ENCODE measurements around the gene RMI2. TPM values are rescaled to one million over a fixed set of nuclear protein-coding genes. Genes with fewer than 3 reads are reported as not detected.

Gene RMI2
- total and polyA plus RNA-seq, 4 donors: 0.28 to 8.5 (median 0.83) TPM

- no peak overlapping the region for H3K9ac ChIP-seq (ENCODE audit: low read depth in 1 of 2, low read length in 2 of 2)
- no peak overlapping the region for H3K27ac ChIP-seq (ENCODE audit: low read depth in 1 of 2, low read length in 2 of 2)
- no peaks in the 10 kb centered on the region for H3K9me3 ChIP-seq (ENCODE audit: control insufficient read depth in 4 of 4, low read length in 3 of 4)
- H3K4me1 ChIP-seq (ENCODE audit: control insufficient read depth in 4 of 4, insufficient read depth in 4 of 4, low read length in 3 of 4): no peaks in the 10 kb centered on the region
- no peaks in the 10 kb centered on the region for H3K36me3 ChIP-seq (ENCODE audit: control insufficient read depth in 4 of 4, insufficient read depth in 3 of 4, low read depth in 1 of 4, low read length in 3 of 4)
- TF ChIP-seq YY1 (IDR thresholded peaks at IDR 0.05) (no peak), ZBTB33 (IDR thresholded peaks at IDR 0.05) (no peak), MAX (IDR thresholded peaks at IDR 0.05) (no peak), TAF1 (conservative IDR thresholded peaks at IDR 0.05) (no peak), RXRA (IDR thresholded peaks at IDR 0.05) (no peak), FOXA1 (IDR thresholded peaks at IDR 0.05) (no peak), HNF4A (conservative IDR thresholded peaks at IDR 0.05) (no peak), RAD21 (IDR thresholded peaks at IDR 0.05) (no peak), NR2F2 (IDR thresholded peaks at IDR 0.05) (no peak), JUND (IDR thresholded peaks at IDR 0.05) (no peak), HNF4G (IDR thresholded peaks at IDR 0.05) (no peak), SP1 (IDR thresholded peaks at IDR 0.05) (no peak)
- H3K27me3 ChIP-seq (ENCODE audit: control insufficient read depth in 4 of 4, insufficient read depth in 4 of 4, low read length in 3 of 4): no peaks in the 10 kb centered on the region
- H3K4me3 ChIP-seq (ENCODE audit: low read depth in 1 of 3, low read length in 3 of 3): no peak overlapping the region
- WGBS: 82% methylated on average over 13 of the region's 13 CpGs
- no peak for DNase-seq (ENCODE audit: low spot score)
Observed at GRCh38 chr16:11315510-11315909, 29.7 kb upstream of the RMI2 start.

DNA sequence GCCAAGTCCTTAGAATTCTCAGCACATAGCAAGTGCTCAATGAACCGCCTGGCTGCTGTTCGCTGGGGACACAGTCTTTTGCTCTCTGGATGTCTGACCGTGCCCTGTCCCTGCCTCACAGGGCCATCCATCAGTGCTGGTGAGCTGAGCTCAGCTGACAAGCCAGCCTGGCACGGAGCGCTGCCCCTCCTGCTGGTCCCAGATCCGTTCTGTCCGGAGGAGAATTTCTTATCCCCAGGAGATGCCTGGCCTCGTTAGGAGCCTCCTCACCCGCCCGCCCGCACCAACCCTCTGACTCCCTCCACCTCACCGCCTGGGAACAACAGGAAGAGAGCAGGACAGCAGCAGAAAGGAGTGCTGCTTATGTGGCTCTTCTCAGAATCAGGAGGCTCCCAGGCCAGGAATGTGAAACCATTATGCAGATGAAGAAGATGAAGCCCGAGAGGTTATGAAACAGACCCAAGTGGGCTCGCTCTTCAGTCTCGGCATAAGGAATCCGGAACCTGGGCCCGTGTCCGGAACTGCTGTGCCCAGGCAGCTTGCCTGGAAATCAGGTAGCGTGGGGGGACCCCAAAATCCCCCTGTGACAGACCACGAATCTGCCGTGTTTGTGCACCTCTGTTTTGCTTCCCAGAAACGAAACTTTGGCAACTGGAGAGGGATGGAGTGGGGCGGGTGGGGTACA lies 28.8 kb upstream of the RMI2 start:
- Histone ChIP-seq H3K4me3 (ENCODE audit: low read depth in 1 of 3, low read length in 3 of 3) (no peak overlapping the region), H3K27ac (ENCODE audit: low read depth in 1 of 2, low read length in 2 of 2) (no peak overlapping the region), H3K4me1 (ENCODE audit: control insufficient read depth in 4 of 4, insufficient read depth in 4 of 4, low read length in 3 of 4) (no peaks in the 10 kb centered on the region), H3K27me3 (ENCODE audit: control insufficient read depth in 4 of 4, insufficient read depth in 4 of 4, low read length in 3 of 4) (no peaks in the 10 kb centered on the region), H3K36me3 (ENCODE audit: control insufficient read depth in 4 of 4, insufficient read depth in 3 of 4, low read depth in 1 of 4, low read length in 3 of 4) (no peaks in the 10 kb centered on the region), H3K9ac (ENCODE audit: low read depth in 1 of 2, low read length in 2 of 2) (no peak overlapping the region), H3K9me3 (ENCODE audit: control insufficient read depth in 4 of 4, low read length in 3 of 4) (no peaks in the 10 kb centered on the region)
- 90% methylated on average over 23 of the region's 23 CpGs for WGBS
- TF ChIP-seq FOXA2 (IDR thresholded peaks at IDR 0.05) (no peak), HNF4A (conservative IDR thresholded peaks at IDR 0.05) (no peak), TAF1 (conservative IDR thresholded peaks at IDR 0.05) (no peak), NR2F2 (IDR thresholded peaks at IDR 0.05) (no peak), GABPA (IDR thresholded peaks at IDR 0.05 in 1 of 2, conservative IDR thresholded peaks at IDR 0.05 in 1 of 2) (no peak), CTCF (IDR thresholded peaks at IDR 0.05; ENCODE audit: low read depth, low read length, missing input control) (no peak), SP1 (IDR thresholded peaks at IDR 0.05) (no peak), EGR1 (IDR thresholded peaks at IDR 0.05; ENCODE audit: low read depth in 2 of 2) (no peak), FOXA1 (IDR thresholded peaks at IDR 0.05) (no peak), JUND (IDR thresholded peaks at IDR 0.05) (no peak), HNF4G (IDR thresholded peaks at IDR 0.05) (no peak), ZBTB33 (IDR thresholded peaks at IDR 0.05) (no peak), RAD21 (IDR thresholded peaks at IDR 0.05) (no peak)
- TF ChIP-seq, protein P1, sequence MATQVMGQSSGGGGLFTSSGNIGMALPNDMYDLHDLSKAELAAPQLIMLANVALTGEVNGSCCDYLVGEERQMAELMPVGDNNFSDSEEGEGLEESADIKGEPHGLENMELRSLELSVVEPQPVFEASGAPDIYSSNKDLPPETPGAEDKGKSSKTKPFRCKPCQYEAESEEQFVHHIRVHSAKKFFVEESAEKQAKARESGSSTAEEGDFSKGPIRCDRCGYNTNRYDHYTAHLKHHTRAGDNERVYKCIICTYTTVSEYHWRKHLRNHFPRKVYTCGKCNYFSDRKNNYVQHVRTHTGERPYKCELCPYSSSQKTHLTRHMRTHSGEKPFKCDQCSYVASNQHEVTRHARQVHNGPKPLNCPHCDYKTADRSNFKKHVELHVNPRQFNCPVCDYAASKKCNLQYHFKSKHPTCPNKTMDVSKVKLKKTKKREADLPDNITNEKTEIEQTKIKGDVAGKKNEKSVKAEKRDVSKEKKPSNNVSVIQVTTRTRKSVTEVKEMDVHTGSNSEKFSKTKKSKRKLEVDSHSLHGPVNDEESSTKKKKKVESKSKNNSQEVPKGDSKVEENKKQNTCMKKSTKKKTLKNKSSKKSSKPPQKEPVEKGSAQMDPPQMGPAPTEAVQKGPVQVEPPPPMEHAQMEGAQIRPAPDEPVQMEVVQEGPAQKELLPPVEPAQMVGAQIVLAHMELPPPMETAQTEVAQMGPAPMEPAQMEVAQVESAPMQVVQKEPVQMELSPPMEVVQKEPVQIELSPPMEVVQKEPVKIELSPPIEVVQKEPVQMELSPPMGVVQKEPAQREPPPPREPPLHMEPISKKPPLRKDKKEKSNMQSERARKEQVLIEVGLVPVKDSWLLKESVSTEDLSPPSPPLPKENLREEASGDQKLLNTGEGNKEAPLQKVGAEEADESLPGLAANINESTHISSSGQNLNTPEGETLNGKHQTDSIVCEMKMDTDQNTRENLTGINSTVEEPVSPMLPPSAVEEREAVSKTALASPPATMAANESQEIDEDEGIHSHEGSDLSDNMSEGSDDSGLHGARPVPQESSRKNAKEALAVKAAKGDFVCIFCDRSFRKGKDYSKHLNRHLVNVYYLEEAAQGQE (IDR thresholded peaks at IDR 0.05): no peak
- TF ChIP-seq, protein P2, sequence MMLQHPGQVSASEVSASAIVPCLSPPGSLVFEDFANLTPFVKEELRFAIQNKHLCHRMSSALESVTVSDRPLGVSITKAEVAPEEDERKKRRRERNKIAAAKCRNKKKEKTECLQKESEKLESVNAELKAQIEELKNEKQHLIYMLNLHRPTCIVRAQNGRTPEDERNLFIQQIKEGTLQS (IDR thresholded peaks at IDR 0.05): no peak
- no peak for DNase-seq (ENCODE audit: low spot score)

Measured in liver (tissue), 9 donors.